ENCODE results near the gene GNB5.

Gene GNB5

DNA sequence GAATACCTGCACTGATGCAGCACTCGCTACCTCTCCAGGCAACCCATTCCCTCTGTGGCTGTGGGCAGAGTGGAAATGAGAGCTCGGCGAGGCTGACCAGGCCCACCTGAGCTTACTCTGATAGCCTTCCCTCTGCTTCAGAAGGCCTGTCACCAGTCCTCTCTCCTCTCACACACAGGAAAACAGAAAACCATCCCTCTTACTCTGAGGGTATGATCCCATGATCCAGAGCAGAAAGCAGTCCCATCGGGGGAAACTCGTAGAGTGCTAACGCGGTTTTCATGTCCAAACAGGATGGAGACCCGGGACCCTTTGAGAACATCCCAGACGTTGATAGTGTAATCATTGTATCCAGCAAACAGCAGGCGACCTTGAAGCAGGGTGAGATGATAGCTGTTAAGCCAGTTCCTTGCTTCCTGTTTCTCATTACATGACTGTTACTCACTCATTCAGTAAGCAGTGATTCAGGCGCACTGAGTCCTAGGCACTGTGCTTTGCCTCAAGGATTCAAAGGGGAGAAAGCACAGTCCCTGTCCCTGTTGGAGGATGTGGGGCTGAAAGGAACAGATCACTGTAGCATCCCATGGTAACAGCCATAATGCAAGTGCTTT lies 66.8 kb downstream of the GNB5 start:
- no peak overlapping the region for H3K18ac ChIP-seq (ENCODE audit: low read length)
- WGBS, 2 donors (ENCODE audit: extremely low coverage in 2 of 2, insufficient read length in 2 of 2, insufficient replicate concordance in 1 of 2), result no CpG with 5 or more reads among the region's 11 CpGs

DNA sequence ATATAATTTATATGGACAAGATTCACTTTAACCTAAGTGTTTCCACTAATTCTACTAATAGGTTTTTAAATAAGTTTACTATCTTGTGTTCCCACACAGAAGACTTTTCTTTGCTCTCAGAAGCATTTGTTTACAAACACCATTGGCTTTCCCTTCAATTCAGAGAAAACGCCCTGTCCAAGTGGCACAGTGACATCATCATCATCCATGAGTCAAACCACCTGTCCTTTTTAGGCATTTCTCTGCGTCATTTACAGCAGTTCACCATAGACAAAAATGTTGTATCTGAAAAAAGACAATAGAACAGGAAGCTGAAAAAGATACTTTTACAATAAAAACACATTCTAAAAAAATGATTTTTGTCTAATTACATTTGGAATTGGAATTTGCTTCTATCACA lies 69.3 kb downstream of the GNB5 start:
- Histone ChIP-seq H3K9ac (ENCODE audit: low read depth, low read length, poor library complexity) (no peak overlapping the region), H3K9me3 (replicated peaks in 1 of 2; ENCODE audit: control insufficient read depth in 2 of 2, insufficient read depth in 1 of 2, low read depth in 1 of 2, low read length in 2 of 2) (no peaks in the 10 kb centered on the region), H2BK5ac (ENCODE audit: low read length) (no peak overlapping the region), H3K4me1 (ENCODE audit: control insufficient read depth in 2 of 2, insufficient read depth in 1 of 2, low read depth in 1 of 2, low read length in 2 of 2) (no peaks in the 10 kb centered on the region), H3K14ac (ENCODE audit: low read length) (no peak overlapping the region), H3K27me3 (ENCODE audit: control insufficient read depth in 3 of 3, insufficient read depth in 3 of 3, low read depth in 1 of 3, low read length in 3 of 3) (no peaks in the 10 kb centered on the region), H2BK15ac (ENCODE audit: low read length) (no peak overlapping the region), H4K8ac (ENCODE audit: low read depth, low read length) (no peak overlapping the region), H3K4me3 (ENCODE audit: low read length in 2 of 2) (no peak overlapping the region), H3K79me1 (ENCODE audit: low read depth, low read length) (no peaks in the 10 kb centered on the region), H3K36me3 (replicated peaks in 1 of 2; ENCODE audit: control insufficient read depth in 2 of 2, insufficient read depth in 2 of 2, low read length in 2 of 2) (no peaks in the 10 kb centered on the region), H3K4ac (ENCODE audit: low read length) (no peak overlapping the region), H3K4me2 (ENCODE audit: insufficient read depth, low read length, poor library complexity, severe bottlenecking) (no peak overlapping the region), H2AK5ac (ENCODE audit: low read depth, low read length) (no peak overlapping the region), H3K23ac (ENCODE audit: low read depth, low read length, poor library complexity) (no peak overlapping the region), H2BK120ac (ENCODE audit: low read depth, low read length) (no peak overlapping the region), H4K91ac (ENCODE audit: low read depth, low read length, poor library complexity) (no peak overlapping the region), H2BK12ac (ENCODE audit: low read length) (no peak overlapping the region), H3K27ac (replicated peaks; ENCODE audit: low read length) (no peak overlapping the region), H3K18ac (ENCODE audit: low read length) (no peak overlapping the region), H2AFZ (ENCODE audit: low read length) (no peak overlapping the region)
- no CpG with 5 or more reads among the region's 2 CpGs for WGBS, 2 donors (ENCODE audit: extremely low coverage in 2 of 2, insufficient read length in 2 of 2, insufficient replicate concordance in 1 of 2)
- no peak for DNase-seq (ENCODE audit: low spot score)

More for the DNA sequence above, 66.8 kb downstream of the GNB5 start:
- Histone ChIP-seq H3K36me3 (replicated peaks in 1 of 2; ENCODE audit: control insufficient read depth in 2 of 2, insufficient read depth in 2 of 2, low read length in 2 of 2) (no peaks in the 10 kb centered on the region), H3K4ac (ENCODE audit: low read length) (no peak overlapping the region), H4K91ac (ENCODE audit: low read depth, low read length, poor library complexity) (no peak overlapping the region), H3K27me3 (ENCODE audit: control insufficient read depth in 3 of 3, insufficient read depth in 3 of 3, low read depth in 1 of 3, low read length in 3 of 3) (no peaks in the 10 kb centered on the region), H3K4me1 (ENCODE audit: control insufficient read depth in 2 of 2, insufficient read depth in 1 of 2, low read depth in 1 of 2, low read length in 2 of 2) (no peaks in the 10 kb centered on the region), H2BK120ac (ENCODE audit: low read depth, low read length) (no peak overlapping the region), H2AK5ac (ENCODE audit: low read depth, low read length) (no peak overlapping the region), H2BK5ac (ENCODE audit: low read length) (no peak overlapping the region), H3K23ac (ENCODE audit: low read depth, low read length, poor library complexity) (no peak overlapping the region), H3K9ac (ENCODE audit: low read depth, low read length, poor library complexity) (no peak overlapping the region), H4K8ac (ENCODE audit: low read depth, low read length) (no peak overlapping the region), H2BK15ac (ENCODE audit: low read length) (no peak overlapping the region), H2BK12ac (ENCODE audit: low read length) (no peak overlapping the region), H3K27ac (replicated peaks; ENCODE audit: low read length) (no peak overlapping the region), H2AFZ (ENCODE audit: low read length) (no peak overlapping the region), H3K9me3 (replicated peaks in 1 of 2; ENCODE audit: control insufficient read depth in 2 of 2, insufficient read depth in 1 of 2, low read depth in 1 of 2, low read length in 2 of 2) (no peaks in the 10 kb centered on the region), H3K4me2 (ENCODE audit: insufficient read depth, low read length, poor library complexity, severe bottlenecking) (no peak overlapping the region), H3K14ac (ENCODE audit: low read length) (no peak overlapping the region), H3K79me1 (ENCODE audit: low read depth, low read length) (no peaks in the 10 kb centered on the region), H3K4me3 (ENCODE audit: low read length in 2 of 2) (no peak overlapping the region)
- no peak for DNase-seq (ENCODE audit: low spot score)

DNA sequence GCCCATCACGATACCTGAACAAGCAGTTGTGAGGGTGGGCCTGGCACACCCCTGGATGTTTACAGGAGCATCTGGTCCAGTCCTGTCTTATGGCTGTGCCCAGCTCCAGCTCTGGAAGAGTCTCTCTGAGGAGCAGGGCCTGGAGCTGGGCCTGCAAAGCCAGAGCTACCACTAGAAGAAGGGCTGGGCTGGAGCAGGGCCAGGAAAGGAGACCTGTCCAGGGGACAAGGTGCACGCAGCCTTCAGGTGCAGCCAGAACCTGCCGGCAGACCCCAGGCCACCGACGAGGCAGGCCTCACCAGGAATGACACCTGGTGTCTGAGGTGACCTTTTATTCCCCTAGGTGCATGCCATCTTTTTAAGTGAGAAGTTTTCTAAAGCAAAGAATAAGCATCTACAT lies 70.2 kb downstream of the GNB5 start:
- H3K4me2 ChIP-seq (ENCODE audit: insufficient read depth, low read length, poor library complexity, severe bottlenecking), result no peak overlapping the region
- H3K9me3 ChIP-seq (replicated peaks in 1 of 2; ENCODE audit: control insufficient read depth in 2 of 2, insufficient read depth in 1 of 2, low read depth in 1 of 2, low read length in 2 of 2), result no peaks in the 10 kb centered on the region
- no peak overlapping the region for H4K91ac ChIP-seq (ENCODE audit: low read depth, low read length, poor library complexity)
- H3K18ac ChIP-seq (ENCODE audit: low read length), result peak overlapping the region; percentile 11
- H3K36me3 ChIP-seq (replicated peaks in 1 of 2; ENCODE audit: control insufficient read depth in 2 of 2, insufficient read depth in 2 of 2, low read length in 2 of 2), result no peaks in the 10 kb centered on the region
- H2BK12ac ChIP-seq (ENCODE audit: low read length), result no peak overlapping the region
- no peaks in the 10 kb centered on the region for H3K4me1 ChIP-seq (ENCODE audit: control insufficient read depth in 2 of 2, insufficient read depth in 1 of 2, low read depth in 1 of 2, low read length in 2 of 2)
- no peak overlapping the region for H2BK15ac ChIP-seq (ENCODE audit: low read length)
- H4K8ac ChIP-seq (ENCODE audit: low read depth, low read length), result no peak overlapping the region
- H3K79me1 ChIP-seq (ENCODE audit: low read depth, low read length), result no peaks in the 10 kb centered on the region
- no peak overlapping the region for H2AK5ac ChIP-seq (ENCODE audit: low read depth, low read length)
- H3K4ac ChIP-seq (ENCODE audit: low read length), result no peak overlapping the region
- no peak overlapping the region for H3K23ac ChIP-seq (ENCODE audit: low read depth, low read length, poor library complexity)
- H2BK120ac ChIP-seq (ENCODE audit: low read depth, low read length), result no peak overlapping the region
- H2AFZ ChIP-seq (ENCODE audit: low read length), result no peak overlapping the region
- no peak overlapping the region for H3K9ac ChIP-seq (ENCODE audit: low read depth, low read length, poor library complexity)
- no peak overlapping the region for H2BK5ac ChIP-seq (ENCODE audit: low read length)
- no peaks in the 10 kb centered on the region for H3K27me3 ChIP-seq (ENCODE audit: control insufficient read depth in 3 of 3, insufficient read depth in 3 of 3, low read depth in 1 of 3, low read length in 3 of 3)
- no peak for DNase-seq (ENCODE audit: low spot score)
- WGBS, 2 donors (ENCODE audit: extremely low coverage in 2 of 2, insufficient read length in 2 of 2, insufficient replicate concordance in 1 of 2), result no CpG with 5 or more reads among the region's 5 CpGs
- no peak overlapping the region for H3K27ac ChIP-seq (replicated peaks; ENCODE audit: low read length)
- H3K4me3 ChIP-seq (ENCODE audit: low read length in 2 of 2), result no peak overlapping the region
- H3K14ac ChIP-seq (ENCODE audit: low read length), result no peak overlapping the region

DNA sequence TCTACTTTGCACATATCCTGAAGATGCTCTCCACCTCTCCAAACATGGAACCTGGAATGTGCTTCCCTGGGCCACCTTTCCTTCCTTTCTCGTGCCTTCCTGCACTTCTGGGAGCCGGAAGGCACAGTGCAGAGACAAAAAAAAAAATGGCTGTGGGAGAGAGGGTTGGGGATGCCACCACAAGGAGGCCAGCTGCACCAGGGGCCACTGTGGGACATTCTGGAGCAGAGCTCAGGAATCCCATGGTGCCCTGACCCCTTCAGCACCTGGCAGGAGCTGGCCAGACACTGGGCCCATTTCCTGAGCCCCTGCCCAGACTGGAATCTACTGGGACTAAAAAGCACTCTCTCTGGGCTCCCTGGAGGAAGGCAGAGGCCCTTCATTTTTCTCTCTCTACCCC lies 70.7 kb downstream of the GNB5 start:
- Histone ChIP-seq H3K4me2 (ENCODE audit: insufficient read depth, low read length, poor library complexity, severe bottlenecking) (no peak overlapping the region), H3K79me1 (ENCODE audit: low read depth, low read length) (no peaks in the 10 kb centered on the region), H3K4ac (ENCODE audit: low read length) (no peak overlapping the region), H3K23ac (ENCODE audit: low read depth, low read length, poor library complexity) (no peak overlapping the region), H2BK12ac (ENCODE audit: low read length) (no peak overlapping the region), H3K27me3 (ENCODE audit: control insufficient read depth in 3 of 3, insufficient read depth in 3 of 3, low read depth in 1 of 3, low read length in 3 of 3) (no peaks in the 10 kb centered on the region), H2BK5ac (ENCODE audit: low read length) (no peak overlapping the region), H3K4me3 (ENCODE audit: low read length in 2 of 2) (no peak overlapping the region), H3K14ac (ENCODE audit: low read length) (no peak overlapping the region), H2BK15ac (ENCODE audit: low read length) (no peak overlapping the region), H3K9me3 (replicated peaks in 1 of 2; ENCODE audit: control insufficient read depth in 2 of 2, insufficient read depth in 1 of 2, low read depth in 1 of 2, low read length in 2 of 2) (no peaks in the 10 kb centered on the region), H4K91ac (ENCODE audit: low read depth, low read length, poor library complexity) (no peak overlapping the region), H2AFZ (ENCODE audit: low read length) (no peak overlapping the region), H4K8ac (ENCODE audit: low read depth, low read length) (no peak overlapping the region), H3K18ac (ENCODE audit: low read length) (peak overlapping the region; percentile 57), H2AK5ac (ENCODE audit: low read depth, low read length) (no peak overlapping the region), H3K36me3 (replicated peaks in 1 of 2; ENCODE audit: control insufficient read depth in 2 of 2, insufficient read depth in 2 of 2, low read length in 2 of 2) (no peaks in the 10 kb centered on the region), H2BK120ac (ENCODE audit: low read depth, low read length) (no peak overlapping the region), H3K4me1 (ENCODE audit: control insufficient read depth in 2 of 2, insufficient read depth in 1 of 2, low read depth in 1 of 2, low read length in 2 of 2) (no peaks in the 10 kb centered on the region), H3K27ac (replicated peaks; ENCODE audit: low read length) (no peak overlapping the region), H3K9ac (ENCODE audit: low read depth, low read length, poor library complexity) (no peak overlapping the region)
- DNase-seq (ENCODE audit: low spot score), result no peak
- WGBS, 2 donors (ENCODE audit: extremely low coverage in 2 of 2, insufficient read length in 2 of 2, insufficient replicate concordance in 1 of 2), result no CpG with 5 or more reads among the region's 2 CpGs
